Measurements from ENCODE around the gene GMCL2.

- TF ChIP-seq, protein P1, sequence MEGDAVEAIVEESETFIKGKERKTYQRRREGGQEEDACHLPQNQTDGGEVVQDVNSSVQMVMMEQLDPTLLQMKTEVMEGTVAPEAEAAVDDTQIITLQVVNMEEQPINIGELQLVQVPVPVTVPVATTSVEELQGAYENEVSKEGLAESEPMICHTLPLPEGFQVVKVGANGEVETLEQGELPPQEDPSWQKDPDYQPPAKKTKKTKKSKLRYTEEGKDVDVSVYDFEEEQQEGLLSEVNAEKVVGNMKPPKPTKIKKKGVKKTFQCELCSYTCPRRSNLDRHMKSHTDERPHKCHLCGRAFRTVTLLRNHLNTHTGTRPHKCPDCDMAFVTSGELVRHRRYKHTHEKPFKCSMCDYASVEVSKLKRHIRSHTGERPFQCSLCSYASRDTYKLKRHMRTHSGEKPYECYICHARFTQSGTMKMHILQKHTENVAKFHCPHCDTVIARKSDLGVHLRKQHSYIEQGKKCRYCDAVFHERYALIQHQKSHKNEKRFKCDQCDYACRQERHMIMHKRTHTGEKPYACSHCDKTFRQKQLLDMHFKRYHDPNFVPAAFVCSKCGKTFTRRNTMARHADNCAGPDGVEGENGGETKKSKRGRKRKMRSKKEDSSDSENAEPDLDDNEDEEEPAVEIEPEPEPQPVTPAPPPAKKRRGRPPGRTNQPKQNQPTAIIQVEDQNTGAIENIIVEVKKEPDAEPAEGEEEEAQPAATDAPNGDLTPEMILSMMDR (conservative IDR thresholded peaks at IDR 0.05; ENCODE audit: low read depth, low read length) = no peak
- no peak for TF ChIP-seq EZH2 (IDR thresholded peaks at IDR 0.05; ENCODE audit: low read length, unreplicated experiment)
- no peak for TF ChIP-seq EZH2phosphoT487 (IDR thresholded peaks at IDR 0.05; ENCODE audit: borderline replicate concordance, low read length)
Measured at GRCh38 chr5:178216779-178217178, 29.6 kb upstream of the GMCL2 start.
